ENCODE data around the gene PARD6B.
"Not testable (repeated sequence)": the region's sequence is repeated elsewhere in the genome, so short reads cannot be mapped to it uniquely, and the experiment has no call there.

Gene PARD6B

DNA sequence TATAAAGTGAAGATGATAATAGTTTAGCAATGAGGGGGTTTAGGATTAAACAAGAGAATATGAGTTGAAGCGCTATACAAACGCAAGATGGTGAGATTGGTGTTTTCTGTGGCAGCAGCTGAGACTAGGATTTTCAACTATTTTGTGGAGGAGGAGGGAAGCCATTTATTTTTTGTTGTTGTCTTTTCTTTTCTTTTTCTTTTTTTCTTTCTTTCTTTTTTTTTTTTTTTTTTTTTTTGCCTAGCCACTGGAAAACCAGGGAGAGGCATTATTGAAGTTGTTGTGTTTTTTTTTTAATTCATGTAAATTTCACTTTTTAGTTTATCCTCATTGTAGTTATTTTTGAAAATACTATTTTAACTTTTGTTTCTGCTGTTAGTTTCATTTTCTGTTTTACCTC is 15.9 kb downstream of the PARD6B start:
- no peak for DNase-seq

DNA sequence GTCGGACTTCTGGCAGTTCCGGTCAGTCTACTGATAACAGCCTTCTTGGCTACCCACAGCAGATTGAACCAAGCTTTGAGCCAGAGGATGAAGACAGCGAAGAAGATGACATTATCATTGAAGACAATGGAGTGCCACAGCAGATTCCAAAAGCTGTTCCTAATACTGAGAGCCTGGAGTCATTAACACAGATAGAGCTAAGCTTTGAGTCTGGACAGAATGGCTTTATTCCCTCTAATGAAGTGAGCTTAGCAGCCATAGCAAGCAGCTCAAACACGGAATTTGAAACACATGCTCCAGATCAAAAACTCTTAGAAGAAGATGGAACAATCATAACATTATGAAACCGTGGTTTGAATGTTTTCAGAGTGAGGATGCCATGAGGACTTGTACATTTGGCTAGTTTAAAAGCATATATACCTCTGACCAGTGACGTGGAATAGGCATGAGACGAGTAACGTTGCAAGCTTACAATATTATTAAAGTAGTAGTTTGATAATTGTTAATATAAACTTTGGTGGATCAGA is 18.8 kb downstream of the PARD6B start:
- no peak for DNase-seq

DNA sequence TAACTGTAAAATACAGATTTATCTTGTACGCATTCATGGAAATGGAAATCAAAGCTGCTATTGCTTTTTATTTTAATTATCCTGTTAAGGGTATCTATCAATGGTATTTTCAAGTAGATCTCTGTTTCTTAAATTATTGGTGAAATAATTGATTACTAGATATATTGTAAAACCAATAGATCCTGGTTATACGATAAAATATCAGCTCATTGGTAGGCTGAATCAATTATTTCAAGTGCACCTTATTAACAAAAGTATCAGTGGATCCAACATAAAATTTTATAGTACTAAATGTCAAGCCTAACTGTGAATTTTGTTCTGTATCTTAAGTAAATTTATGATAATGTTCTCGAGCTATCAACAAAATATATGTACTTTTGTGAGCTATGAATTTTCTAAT is 21.8 kb downstream of the PARD6B start:
- DNase-seq: no peak

DNA sequence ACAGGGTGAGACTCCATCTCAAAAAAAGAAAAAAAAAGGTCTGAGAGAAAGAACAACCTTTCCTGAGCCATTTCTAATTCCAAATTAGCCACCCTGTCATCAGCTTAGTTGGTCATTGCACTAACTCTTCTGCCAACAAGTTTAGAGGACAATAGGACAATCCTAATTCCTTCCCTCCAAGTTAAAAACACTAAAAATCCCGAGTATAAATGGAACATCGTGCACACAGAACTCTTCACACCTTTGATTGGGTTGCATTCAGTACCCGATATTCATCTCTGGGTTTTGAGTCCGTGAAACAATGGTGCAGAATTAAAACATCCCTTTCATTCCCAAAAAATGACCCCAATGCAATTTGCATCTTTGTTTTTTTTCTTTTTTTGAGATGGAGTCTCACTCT is 23.0 kb downstream of the PARD6B start:
- DNase-seq: no peak

DNA sequence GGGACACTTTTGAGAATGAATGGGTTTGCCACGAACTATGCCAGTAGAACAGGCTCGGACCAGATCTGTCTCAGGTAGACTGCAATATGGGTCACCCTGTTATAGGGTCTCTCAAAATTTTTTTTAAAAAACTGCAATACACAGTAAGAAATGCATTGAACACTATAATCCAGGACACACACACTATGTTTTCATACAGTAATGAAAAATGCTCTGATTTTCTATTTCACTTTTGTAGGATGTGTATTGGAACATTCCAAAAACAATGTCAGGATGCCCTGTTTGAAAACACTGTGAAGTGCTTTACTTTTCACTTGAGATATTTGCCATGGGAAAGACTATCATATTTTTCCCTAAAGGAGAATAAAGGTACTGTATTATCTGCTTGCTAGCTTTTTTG is 25.1 kb downstream of the PARD6B start:
- DNase-seq: no peak

DNA sequence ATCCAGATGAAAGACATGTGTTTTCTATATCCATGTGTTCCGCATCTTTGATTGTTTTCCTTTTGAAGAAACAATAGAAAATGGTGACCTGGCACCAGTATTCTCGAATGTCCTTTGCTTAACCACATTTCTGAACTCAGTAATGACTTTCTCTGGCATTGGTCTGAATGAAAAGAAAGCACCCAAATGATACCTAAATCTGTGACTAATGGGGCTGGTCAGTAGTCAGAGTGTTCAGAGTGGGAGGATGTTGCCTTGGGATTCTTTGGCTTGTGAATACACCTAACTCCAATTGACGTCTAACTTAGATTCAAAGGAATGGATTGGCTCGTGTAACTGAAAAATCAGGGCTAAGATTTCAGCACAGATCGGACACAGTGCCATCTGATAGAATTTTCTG is 27.1 kb downstream of the PARD6B start:
- no peak for DNase-seq

- DNase-seq: no peak
These were observed 27.6 kb downstream of the PARD6B start for GRCh38 chr20:50758992-50759391.

GRCh38 chr20:50759678-50760077 is 28.3 kb downstream of the PARD6B start:
- no peak for DNase-seq

- DNase-seq: peak; percentile 9
These were observed 30.7 kb downstream of the PARD6B start for GRCh38 chr20:50762045-50762422.

GRCh38 chr20:50762435-50763220 is 31.2 kb downstream of the PARD6B start:
- peak; percentile 14 for DNase-seq

DNA sequence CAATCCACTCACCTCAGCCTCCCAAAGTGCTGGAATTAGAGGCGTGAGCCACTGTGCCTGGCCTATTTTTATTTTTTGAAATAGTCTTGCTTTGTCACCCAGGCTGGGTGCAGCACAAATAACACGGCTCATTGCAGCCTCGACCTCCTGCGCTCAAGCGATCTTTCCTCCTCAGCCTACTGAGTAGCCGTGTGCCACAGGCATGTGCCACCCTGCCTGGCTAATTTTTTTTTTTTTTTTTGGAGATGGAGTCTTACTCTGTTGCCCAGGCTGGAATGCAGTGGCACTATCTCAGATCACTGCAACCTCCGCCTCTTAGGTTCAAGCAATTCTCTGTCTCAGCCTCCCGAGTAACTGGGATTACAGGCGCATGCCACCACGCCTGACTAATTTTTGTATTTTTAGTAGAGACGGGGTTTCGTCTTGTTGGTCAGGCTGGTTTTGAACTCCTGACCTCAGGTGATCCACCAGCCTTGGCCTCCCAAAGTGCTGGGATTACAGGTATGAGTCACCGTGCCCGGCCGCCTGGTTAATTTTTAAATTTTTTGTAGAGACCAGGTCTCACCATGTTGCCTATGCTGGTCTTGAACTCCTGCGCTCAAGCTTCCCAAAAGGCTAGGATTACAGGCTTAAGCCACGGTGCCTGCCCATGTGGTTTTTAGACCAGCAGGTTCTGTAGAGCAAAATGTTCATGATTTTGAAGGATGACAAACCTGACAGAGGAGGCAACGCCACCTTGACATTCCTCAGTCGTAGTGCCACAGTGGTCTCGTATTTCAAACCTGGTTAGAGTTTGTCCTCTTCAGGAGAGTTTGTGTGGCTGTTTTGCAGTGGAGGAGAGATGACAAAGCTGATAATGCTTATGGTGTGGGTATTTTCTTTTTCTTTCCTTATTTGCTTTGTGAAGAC is 32.4 kb downstream of the PARD6B start:
- DNase-seq: peak; percentile 5

GRCh38 chr20:50765251-50765650 is 33.9 kb downstream of the PARD6B start:
- DNase-seq: peak; percentile 4

- no peak for DNase-seq
These were observed 34.3 kb downstream of the PARD6B start for GRCh38 chr20:50765674-50766073.

- DNase-seq: peak; percentile 2
These were observed 35.8 kb downstream of the PARD6B start for GRCh38 chr20:50766955-50767809.

GRCh38 chr20:50768991-50769390 is 37.6 kb downstream of the PARD6B start:
- DNase-seq: not testable (repeated sequence)

GRCh38 chr20:50769551-50770085 is 38.2 kb downstream of the PARD6B start:
- DNase-seq: not testable (repeated sequence)

- peak; percentile 21 for DNase-seq
These were observed 40.2 kb downstream of the PARD6B start for GRCh38 chr20:50771419-50772080.

- DNase-seq: peak; percentile 14
These were observed 41.2 kb downstream of the PARD6B start for GRCh38 chr20:50772420-50773185.

DNA sequence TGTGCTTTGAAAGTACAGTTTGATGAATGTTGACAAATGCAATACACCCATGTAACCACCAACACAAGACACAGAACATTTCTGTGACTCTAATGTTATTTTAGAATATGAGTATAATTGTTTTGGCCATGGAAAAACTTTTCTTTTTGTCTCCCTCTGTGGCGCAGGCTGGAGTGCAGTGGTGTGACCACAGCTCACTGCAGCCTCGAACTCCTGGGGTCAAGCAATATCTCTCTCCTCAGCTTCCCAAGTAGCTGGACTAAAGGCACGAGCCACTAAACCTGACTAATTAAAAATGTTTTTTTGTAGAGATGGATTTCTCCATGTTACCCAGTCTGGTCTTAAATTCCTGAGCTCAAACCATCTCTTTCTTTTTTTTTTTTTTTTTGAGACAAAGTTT is 43.1 kb downstream of the PARD6B start:
- DNase-seq: no peak

DNA sequence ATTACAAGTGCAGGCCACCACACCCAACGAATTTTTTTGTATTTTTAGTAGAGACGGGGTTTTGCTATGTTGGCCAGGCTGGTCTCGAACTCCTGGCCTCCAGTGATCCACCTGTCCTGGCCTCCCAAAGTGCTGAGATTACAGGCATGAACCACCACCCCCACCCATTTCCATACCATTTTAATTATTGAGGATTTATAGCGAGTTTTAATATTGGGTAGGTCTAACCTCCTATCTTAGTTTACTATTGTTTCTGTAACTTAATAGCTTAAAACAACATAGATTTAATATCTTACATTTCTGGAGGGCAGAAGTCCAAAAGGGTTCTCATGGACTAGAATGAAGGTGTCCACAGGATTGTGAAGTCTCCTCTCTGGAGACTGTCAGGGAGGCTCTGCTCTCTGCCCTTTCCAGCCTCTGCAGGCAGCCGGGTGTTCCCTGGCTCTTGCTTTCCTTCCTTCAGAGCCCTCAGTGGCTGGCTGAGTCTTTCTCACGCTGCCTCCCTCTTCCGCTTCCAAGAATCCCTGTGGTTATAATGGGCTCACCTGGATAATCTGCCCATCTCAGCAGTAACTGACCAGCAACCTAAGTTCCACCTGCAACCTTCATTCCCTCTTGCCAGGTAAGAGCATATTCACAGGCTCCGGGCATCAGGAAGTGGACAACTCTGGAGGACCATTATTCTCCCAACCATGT is 44.9 kb downstream of the PARD6B start:
- DNase-seq: no peak

GRCh38 chr20:50777373-50777772 is 46.0 kb downstream of the PARD6B start:
- no peak for DNase-seq
